ENCODE results near the gene GNAL.
"Not testable (repeated sequence)": the region's sequence is repeated elsewhere in the genome, so short reads cannot be mapped to it uniquely, and the experiment has no call there.

Gene GNAL

GRCh38 chr18:11849841-11850634 lies 161.0 kb downstream of the GNAL start:
- peak; percentile 84 for DNase-seq (ENCODE audit: low read depth)

GRCh38 chr18:11850821-11851145 lies 161.7 kb downstream of the GNAL start:
- DNase-seq (ENCODE audit: low read depth): peak; percentile 81

- DNase-seq (ENCODE audit: low read depth): peak; percentile 94
These were observed 162.2 kb downstream of the GNAL start, which contains the start of gene CHMP1B for GRCh38 chr18:11851146-11851805. TSS of gene CHMP1B (plus strand) at chr18:11851413. CDS start at chr18:11851512, 99 bp downstream.

- peak; percentile 16 for DNase-seq (ENCODE audit: low read depth)
These were observed 162.8 kb downstream of the GNAL start for GRCh38 chr18:11851806-11852337.

GRCh38 chr18:11854554-11854953 lies 165.5 kb downstream of the GNAL start:
- not testable (repeated sequence) for DNase-seq (ENCODE audit: low read depth)

GRCh38 chr18:11857177-11857887 lies 168.3 kb downstream of the GNAL start:
- DNase-seq (ENCODE audit: low read depth): peak; percentile 99

- no peak for DNase-seq (ENCODE audit: low read depth)
These were observed 170.3 kb downstream of the GNAL start for GRCh38 chr18:11859282-11859830.

GRCh38 chr18:11859903-11860407 lies 170.9 kb downstream of the GNAL start:
- peak; percentile 50 for DNase-seq (ENCODE audit: low read depth)

GRCh38 chr18:11860594-11861450 lies 171.8 kb downstream of the GNAL start:
- DNase-seq (ENCODE audit: low read depth): no peak

- DNase-seq (ENCODE audit: low read depth): no peak
These were observed 172.7 kb downstream of the GNAL start for GRCh38 chr18:11861583-11862288.

GRCh38 chr18:11862468-11863137 lies 173.5 kb downstream of the GNAL start:
- DNase-seq (ENCODE audit: low read depth): no peak

GRCh38 chr18:11864471-11864870 lies 175.4 kb downstream of the GNAL start:
- no peak for DNase-seq (ENCODE audit: low read depth)

GRCh38 chr18:11865071-11865470 lies 176.0 kb downstream of the GNAL start:
- DNase-seq (ENCODE audit: low read depth): no peak

GRCh38 chr18:11866329-11866728 lies 177.3 kb downstream of the GNAL start:
- DNase-seq (ENCODE audit: low read depth): no peak

- no peak for DNase-seq (ENCODE audit: low read depth)
These were observed 177.7 kb downstream of the GNAL start for GRCh38 chr18:11866764-11867163.

- DNase-seq (ENCODE audit: low read depth): no peak
These were observed 179.2 kb downstream of the GNAL start for GRCh38 chr18:11868230-11868629.

- DNase-seq (ENCODE audit: low read depth): no peak
These were observed 182.4 kb downstream of the GNAL start for GRCh38 chr18:11871501-11871900.

- DNase-seq (ENCODE audit: low read depth): peak; percentile 26
These were observed 183.5 kb downstream of the GNAL start for GRCh38 chr18:11872479-11873136.

- no peak for DNase-seq (ENCODE audit: low read depth)
These were observed 184.7 kb downstream of the GNAL start for GRCh38 chr18:11873670-11874340.
